H1 (cell line): ENCODE data around the gene HOXA10. TPM values are rescaled to one million over a fixed set of nuclear protein-coding genes. Genes with fewer than 3 reads are reported as not detected.

Experiments used
- CTCF ChIA-PET: fragments of 300-600 bp; sonication (Branson Sonifier 250); formaldehyde crosslinking; loops from one replicate; lab custom pipeline; 2021; ENCODE audit not compliant: partially characterized antibody; lab: Charles Lee
- POLR2A ChIA-PET: fragments of 300-600 bp; sonication (Branson Sonifier 250); formaldehyde crosslinking; loops from one replicate; lab custom pipeline; 2021; ENCODE audit warnings: inconsistent platforms; ENCODE audit not compliant: partially characterized antibody; lab: Charles Lee
- DNase-seq, 2 experiments: peaks; one replicate each; pipeline versions ENCODE4 v3.0.0 to v3.0.0-alpha.2; 2010 to 2022; ENCODE audit warnings: low spot score in 2 of 2, low read depth in 1 of 2, mixed read lengths in 1 of 2
- FAIRE-seq: peaks from 2 replicates; lab custom pipeline; 2011; peaks lifted over from hg19 to GRCh38; lab: Jason Lieb, UNC
- H2AFZ ChIP-seq: 2 replicates; pipeline ENCODE4 v1.8.1; 2012; ENCODE audit warnings: low read length, inconsistent platforms
- H2AK5ac ChIP-seq: 2 replicates; pipeline ENCODE4 v1.6.1; 2013; ENCODE audit warnings: low read depth, low read length
- H2BK120ac ChIP-seq: replicated peaks from 2 replicates; pipeline ENCODE3; 2013; ENCODE audit warnings: low read depth, low read length, inconsistent platforms
- H2BK12ac ChIP-seq: 2 replicates; pipeline ENCODE4 v1.6.1; 2013; ENCODE audit warnings: low read depth, low read length
- H2BK15ac ChIP-seq: 2 replicates; pipeline ENCODE4 v1.6.1; 2013; ENCODE audit warnings: low read length
- H2BK20ac ChIP-seq: 2 replicates; pipeline ENCODE4 v1.6.1; 2013; ENCODE audit warnings: low read length
- H2BK5ac ChIP-seq: 2 replicates; pipeline ENCODE4 v1.6.1; 2013; ENCODE audit warnings: low read depth, low read length
- H3K14ac ChIP-seq: 2 replicates; pipeline ENCODE4 v1.6.1; 2013; ENCODE audit warnings: inconsistent platforms; ENCODE audit not compliant: insufficient read length
- H3K18ac ChIP-seq: 2 replicates; pipeline ENCODE4 v1.6.1; 2013; ENCODE audit warnings: low read length; ENCODE audit errors: extremely low read depth
- H3K23ac ChIP-seq: 2 replicates; pipeline ENCODE4 v1.6.1; 2013; ENCODE audit warnings: inconsistent platforms; ENCODE audit not compliant: insufficient read length
- H3K23me2 ChIP-seq: 2 replicates; pipeline ENCODE4 v1.6.1; 2013; ENCODE audit warnings: low read depth, low read length
- H3K27ac ChIP-seq: 2 replicates; pipeline ENCODE4 v1.6.1; 2011; ENCODE audit warnings: low read depth, low read length, inconsistent platforms
- H3K27me3 ChIP-seq, 4 experiments: replicated peaks in 1 of 4; 1 replicate in 1 of 4; 2 replicates in 3 of 4; pipeline versions ENCODE4 v1.6.1 to v1.8.1; 2011 to 2013; ENCODE audit warnings: low read length in 3 of 4, mild to moderate bottlenecking in 3 of 4, inconsistent platforms in 2 of 4, mixed read lengths in 2 of 4, moderate library complexity in 1 of 4; ENCODE audit not compliant: control insufficient read depth in 3 of 4, insufficient read depth in 3 of 4; ENCODE audit errors: extremely low read depth in 1 of 4
- H3K36me3 ChIP-seq, 4 experiments: 2 replicates each; pipeline versions ENCODE4 v1.6.1 to v1.8.1; 2011 to 2013; ENCODE audit warnings: mild to moderate bottlenecking in 4 of 4, low read length in 3 of 4, moderate library complexity in 2 of 4, control low read depth in 1 of 4, inconsistent platforms in 1 of 4; ENCODE audit not compliant: insufficient read depth in 4 of 4, control insufficient read depth in 2 of 4
- H3K4ac ChIP-seq: replicated peaks from 2 replicates; pipeline ENCODE3; 2013; ENCODE audit warnings: low read length, low read depth, mixed read lengths, inconsistent platforms; ENCODE audit not compliant: insufficient read length
- H3K4me1 ChIP-seq, 4 experiments: replicated peaks in 1 of 4; 1 replicate in 1 of 4; 2 replicates in 3 of 4; pipeline versions ENCODE4 v1.6.1 to v1.8.1; 2011 to 2013; ENCODE audit warnings: low read length in 3 of 4, inconsistent platforms in 2 of 4, mixed read lengths in 1 of 4; ENCODE audit not compliant: insufficient read depth in 4 of 4, control insufficient read depth in 3 of 4
- H3K4me2 ChIP-seq, 2 experiments: 2 replicates each; pipeline versions ENCODE4 v1.6.1 to v1.8.1; 2011 to 2013; ENCODE audit warnings: low read depth in 2 of 2, low read length in 2 of 2, control low read depth in 1 of 2, inconsistent platforms in 1 of 2, mild to moderate bottlenecking in 1 of 2; ENCODE audit not compliant: insufficient read depth in 1 of 2
- H3K4me3 ChIP-seq, 4 experiments: fragments of 200-600, 300-600 bp in 1 of 4; sonication (generic), shearing (Covaris generic), sonication (Bioruptor Twin) in 1 of 4; 2 replicates each; pipeline versions ENCODE4 v1.5.1 to v1.8.1; 2011 to 2016; ENCODE audit warnings: low read length in 4 of 4, low read depth in 3 of 4, control low read depth in 2 of 4, inconsistent platforms in 2 of 4, mild to moderate bottlenecking in 2 of 4, mixed read lengths in 1 of 4, moderate library complexity in 1 of 4; ENCODE audit not compliant: insufficient read depth in 2 of 4; ENCODE audit errors: extremely low read depth in 1 of 4
- H3K56ac ChIP-seq: replicated peaks from 2 replicates; pipeline ENCODE3; 2013; ENCODE audit warnings: low read depth, mild to moderate bottlenecking, mixed read lengths, low read length, inconsistent platforms; ENCODE audit not compliant: insufficient read length
- H3K79me1 ChIP-seq: 2 replicates; pipeline ENCODE4 v1.6.1; 2013; ENCODE audit warnings: low read depth, low read length, control low read depth
- H3K79me2 ChIP-seq, 2 experiments: 2 replicates each; pipeline versions ENCODE4 v1.6.1 to v1.8.1; 2012 to 2013; ENCODE audit warnings: low read length in 2 of 2, mild to moderate bottlenecking in 2 of 2, inconsistent platforms in 1 of 2; ENCODE audit not compliant: insufficient read depth in 2 of 2, control insufficient read depth in 1 of 2
- H3K9ac ChIP-seq, 4 experiments: replicated peaks in 1 of 4; 1 replicate in 1 of 4; 2 replicates in 3 of 4; pipeline versions ENCODE4 v1.6.1 to v1.8.1; 2011 to 2013; ENCODE audit warnings: low read depth in 3 of 4, low read length in 3 of 4, control low read depth in 2 of 4, mild to moderate bottlenecking in 2 of 4, moderate library complexity in 2 of 4, inconsistent platforms in 1 of 4; ENCODE audit errors: extremely low read depth in 1 of 4
- H3K9me3 ChIP-seq, 2 experiments: 2 replicates each; pipeline versions ENCODE4 v1.6.1 to v1.8.1; 2012 to 2013; ENCODE audit warnings: mild to moderate bottlenecking in 2 of 2, moderate library complexity in 2 of 2, control low read depth in 1 of 2, inconsistent platforms in 1 of 2, low read depth in 1 of 2, low read length in 1 of 2, mixed read lengths in 1 of 2; ENCODE audit not compliant: insufficient read depth in 2 of 2
- H4K20me1 ChIP-seq, 2 experiments: replicated peaks in 1 of 2; 2 replicates each; pipeline versions ENCODE3 to v1.8.1; 2011 to 2013; ENCODE audit warnings: inconsistent platforms in 2 of 2, low read length in 2 of 2, mild to moderate bottlenecking in 1 of 2; ENCODE audit not compliant: insufficient read depth in 2 of 2, control insufficient read depth in 1 of 2
- H4K5ac ChIP-seq: 2 replicates; pipeline ENCODE4 v1.6.1; 2013; ENCODE audit warnings: low read length, low read depth, mixed read lengths, inconsistent platforms; ENCODE audit not compliant: insufficient read length
- H4K8ac ChIP-seq: 2 replicates; pipeline ENCODE4 v1.8.0; 2013; ENCODE audit warnings: mild to moderate bottlenecking, moderate library complexity, low read length, inconsistent platforms; ENCODE audit not compliant: insufficient read depth; ENCODE audit errors: extremely low read depth
- H4K91ac ChIP-seq: replicated peaks from 2 replicates; pipeline ENCODE3; 2013; ENCODE audit warnings: low read length, mixed read lengths, inconsistent platforms; ENCODE audit not compliant: insufficient read length
- BCL11A ChIP-seq, 2 experiments: IDR thresholded peaks; one replicate each; pipeline ENCODE4 v1.6.1; 2011; ENCODE audit warnings: low read depth in 2 of 2, low read length in 2 of 2, mild to moderate bottlenecking in 2 of 2
- CHD1 ChIP-seq: IDR thresholded peaks from 2 replicates; pipeline ENCODE4 v1.6.1; 2012; ENCODE audit warnings: low read depth, low read length, improper control_type of control experiment
- CREB1 ChIP-seq: IDR thresholded peaks from 2 replicates; pipeline ENCODE4 v1.6.1; 2012; ENCODE audit warnings: inconsistent platforms
- CTBP2 ChIP-seq: IDR thresholded peaks from 2 replicates; pipeline ENCODE4 v1.7.0; 2011; ENCODE audit warnings: borderline replicate concordance, mild to moderate bottlenecking, moderate library complexity, mixed read lengths, low read length; ENCODE audit not compliant: insufficient read depth, insufficient read length
- CTCF ChIP-seq, 3 experiments: IDR thresholded peaks; 1 replicate in 2 of 3; 2 replicates in 1 of 3; pipeline versions ENCODE4 v1.5.1 to v1.6.1; 2011; ENCODE audit warnings: low read length in 3 of 3, mild to moderate bottlenecking in 3 of 3, inconsistent platforms in 2 of 3, low read depth in 1 of 3, moderate library complexity in 1 of 3; ENCODE audit not compliant: insufficient read depth in 1 of 3; ENCODE audit errors: control extremely low read depth in 1 of 3
- KDM1A ChIP-seq: fragments of 200-600, 300-600 bp; sonication (generic); IDR thresholded peaks from 2 replicates; pipeline ENCODE4 v1.7.1; 2016; ENCODE audit warnings: mild to moderate bottlenecking, low read length, borderline replicate concordance
- RNF2 ChIP-seq: fragments of 200-900, 300-1000 bp; sonication (generic); IDR thresholded peaks from 2 replicates; pipeline ENCODE4 v1.7.1; 2016; ENCODE audit warnings: borderline replicate concordance, low read depth, mild to moderate bottlenecking, antibody characterized with exemption, low read length; ENCODE audit not compliant: poor library complexity, severe bottlenecking; ENCODE audit errors: missing control alignments
- TAF7 ChIP-seq: optimal IDR thresholded peaks from 2 replicates; pipeline ENCODE3; 2011; ENCODE audit warnings: low read depth, mild to moderate bottlenecking, inconsistent platforms, low read length, moderate library complexity, borderline replicate concordance
- WGBS, 2 experiments: shearing (Covaris generic) in 1 of 2; methylation state at CpG; one replicate each; pipeline versions ENCODE4 v1.1.6 to v1.1.7; 2013 to 2015; ENCODE audit warnings: low lambda C conversion rate in 2 of 2, mixed read lengths in 2 of 2, inconsistent platforms in 1 of 2, low coverage in 1 of 2, missing lambda C conversion rate in 1 of 2; ENCODE audit not compliant: insufficient replicate concordance in 2 of 2, insufficient coverage in 1 of 2, insufficient read length in 1 of 2; ENCODE audit errors: extremely low coverage in 1 of 2, missing lambda C conversion rate in 1 of 2; 5-methylcytosine and 5-hydroxymethylcytosine counted together
- polyA plus RNA-seq, 7 experiments: library from polyadenylated mRNA; depleted of rRNA in 3 of 7; stranded (reverse) in 5 of 7; unstranded in 2 of 7; fragments of >200 nt in 5 of 7; fragments of 200-250 nt in 2 of 7; gene quantifications; 1 replicate in 5 of 7; 2 replicates in 1 of 7; 4 replicates in 1 of 7; pipeline versions ENCODE4 v1.2.1 to v1.2.3, GENCODE V29; 2011 to 2013; ENCODE audit warnings: missing spikeins in 2 of 7, mixed read lengths in 2 of 7
- total RNA-seq: library from RNA; stranded (reverse); fragmentation: NEBNext Ultra II Directional; extraction: Animal tissue kit (Norgen Biotek cat#: 25700); gene quantifications from 2 replicates; pipeline ENCODE4 v1.2.1, GENCODE V29; 2021

HOXA10 gene
- total and polyA plus RNA-seq, 2 of the 8 experiments (the other 6 are each of a cell fraction or from before 2014, with no cell fraction given): not detected

GRCh38 chr7:27172823-27173510 lies 1.2 kb downstream of the HOXA10 start:
- H2BK15ac ChIP-seq: no peak overlapping the region
- no peak overlapping the region for H3K14ac ChIP-seq
- H3K27ac ChIP-seq: no peak overlapping the region
- no peaks in the 10 kb centered on the region for H3K79me1 ChIP-seq
- H3K23me2 ChIP-seq: no peaks in the 10 kb centered on the region; the same call in 1 of the 2 replicates
- no peak overlapping the region for H3K23ac ChIP-seq
- peak overlapping the region; percentile 19 to 35; a peak in 3 of 4 replicates for H3K4me2 ChIP-seq
- H4K8ac ChIP-seq: peak overlapping the region; percentile 62; the same call in 1 of the 2 replicates
- POLR2A ChIA-PET: no interaction called here
- FAIRE-seq: no peak
- peaks cover 4 to 11% (median 5%) of the 10 kb centered on the region in 4 experiments; a peak in 5 of 7 replicates for H3K4me1 ChIP-seq
- H2BK120ac ChIP-seq: no peak overlapping the region
- CTCF ChIA-PET: interaction anchor here (0.6 to 5.4 kb wide), 6 partner anchors 10 to 51 kb away, joined by 3 to 20 read pairs (median 4); partner anchors contain the start of gene HOXA5
- 3% methylated on average over 56 of the region's 58 CpGs; no CpG with 5 or more reads in 1 of the 2 experiments for WGBS, 2 experiments
- no peak overlapping the region for H3K56ac ChIP-seq
- no peak overlapping the region for H2BK20ac ChIP-seq
- no peak overlapping the region for H2AFZ ChIP-seq
- H2BK12ac ChIP-seq: no peak overlapping the region
- no peaks in the 10 kb centered on the region; a peak in 1 of 4 replicates for H3K9me3 ChIP-seq
- no peak overlapping the region for H2BK5ac ChIP-seq
- no peaks in the 10 kb centered on the region for H3K79me2 ChIP-seq
- no peak overlapping the region; the same call in 1 of the 2 replicates for H3K18ac ChIP-seq
- H4K5ac ChIP-seq: no peak overlapping the region
- H3K27me3 ChIP-seq: peaks cover 95 to 100% (median 100%) of the 10 kb centered on the region in 4 experiments
- no peak overlapping the region for H4K91ac ChIP-seq
- peak in 1 of 2 experiments; percentile 61 for DNase-seq
- H3K9ac ChIP-seq: no peak overlapping the region
- peaks cover 40 to 63% of the 10 kb centered on the region in 2 experiments for H4K20me1 ChIP-seq
- H3K36me3 ChIP-seq: peaks cover 0 to 18% (median 0%) of the 10 kb centered on the region in 4 experiments; a peak in 1 of 8 replicates
- no peak overlapping the region for H3K4ac ChIP-seq
- H2AK5ac ChIP-seq: no peak overlapping the region
- peak overlapping the region in 1 of 4 experiments; percentile 36; a peak in 2 of 8 replicates for H3K4me3 ChIP-seq
- TF ChIP-seq KDM1A (no peak), TAF7 (no peak), RNF2 (peak; percentile 72), CREB1 (no peak), CTCF (IDR thresholded peaks at IDR 0.05; ENCODE audit: control extremely low read depth in 1 of 3, insufficient read depth in 1 of 3, low read depth in 1 of 3, low read length in 3 of 3) (no peak), BCL11A (IDR thresholded peaks at IDR 0.05; ENCODE audit: low read depth in 2 of 2, low read length in 2 of 2) (no peak), CTBP2 (peak; percentile 56), CHD1 (no peak)
